HEK293 (cell line): ENCODE measurements around the gene INVS.

Experiments used
- CTCF ChIA-PET: fragments of 350-600 bp; formaldehyde crosslinking; extraction: SDS; loops from one replicate; lab custom pipeline; 2021; ENCODE audit warnings: antibody characterized with exemption; lab: Yijun Ruan, JAX
- POLR2A ChIA-PET: fragments of 300-600 bp; formaldehyde crosslinking; extraction: SDS; loops from one replicate; lab custom pipeline; 2020; ENCODE audit warnings: antibody characterized with exemption, inconsistent platforms; lab: Yijun Ruan, JAX
- H3K27ac ChIP-seq: fragments of 200-500 bp; sonication (Bioruptor generic); 2 replicates; pipeline ENCODE4 v1.5.1; 2014; ENCODE audit warnings: low read depth, low read length, control low read depth, inconsistent platforms; ENCODE audit errors: extremely low read depth
- H3K36me3 ChIP-seq, 2 experiments: fragments of 200-500 bp in 1 of 2; sonication (Bioruptor generic) in 1 of 2; 1 replicate in 1 of 2; 2 replicates in 1 of 2; pipeline ENCODE4 v1.5.1; 2014 to 2017; ENCODE audit warnings: inconsistent platforms in 2 of 2, low read length in 2 of 2; ENCODE audit not compliant: control insufficient read depth in 2 of 2, insufficient read depth in 1 of 2
- H3K4me1 ChIP-seq: fragments of 200-500 bp; sonication (Bioruptor generic); 2 replicates; pipeline ENCODE4 v1.5.1; 2014; ENCODE audit warnings: mild to moderate bottlenecking, low read length, inconsistent platforms; ENCODE audit not compliant: control insufficient read depth, insufficient read depth
- H3K4me3 ChIP-seq: 2 replicates; pipeline ENCODE4 v1.5.1; 2011; ENCODE audit warnings: low read depth, mild to moderate bottlenecking, control low read depth, low read length, moderate library complexity
- H3K9me3 ChIP-seq: fragments of 200-500 bp; sonication (Bioruptor generic); 2 replicates; pipeline ENCODE4 v1.5.1; 2014; ENCODE audit warnings: low read depth, low read length, inconsistent platforms; ENCODE audit not compliant: control insufficient read depth, insufficient read depth
- HOXD13 ChIP-seq: sonication (generic); formaldehyde crosslinking; IDR thresholded peaks from 2 replicates; pipeline ENCODE4 v1.8.0; 2022; ENCODE audit warnings: missing genetic modification reagents, borderline replicate concordance
- KLF1 ChIP-seq: fragments of 450-650 bp; formaldehyde crosslinking; IDR thresholded peaks from 2 replicates; pipeline ENCODE4 v1.5.1; 2016; ENCODE audit warnings: missing biosample characterization, missing genetic modification characterization
- KLF8 ChIP-seq: fragments of 450-650 bp; formaldehyde crosslinking; IDR thresholded peaks from 2 replicates; pipeline ENCODE4 v1.5.1; 2016; ENCODE audit warnings: missing biosample characterization, missing genetic modification characterization
- MEIS1 ChIP-seq: sonication (generic); formaldehyde crosslinking; IDR thresholded peaks from 2 replicates; pipeline ENCODE4 v1.8.1; 2022; ENCODE audit warnings: missing genetic modification reagents, mild to moderate bottlenecking, borderline replicate concordance
- PRDM1 ChIP-seq: fragments of 450-650 bp; formaldehyde crosslinking; IDR thresholded peaks from 2 replicates; pipeline ENCODE4; 2016; ENCODE audit warnings: missing biosample characterization, missing genetic modification characterization
- SETDB1 ChIP-seq: IDR thresholded peaks from one replicate; pipeline ENCODE4 v1.6.1; 2017; ENCODE audit warnings: mild to moderate bottlenecking, low read length, moderate library complexity, mixed read lengths; ENCODE audit not compliant: insufficient read length
- TRIM28 ChIP-seq: IDR thresholded peaks from 2 replicates; pipeline ENCODE4 v1.6.1; 2011; ENCODE audit warnings: low read length, control low read depth, borderline replicate concordance
- ZFP3 ChIP-seq: fragments of 450-650 bp; formaldehyde crosslinking; IDR thresholded peaks from 2 replicates; pipeline ENCODE4 v1.5.1; 2016; ENCODE audit warnings: low read depth, missing biosample characterization, missing genetic modification characterization
- ZNF157 ChIP-seq: fragments of 450-650 bp; formaldehyde crosslinking; IDR thresholded peaks from 2 replicates; pipeline ENCODE4 v1.5.1; 2016; ENCODE audit warnings: missing biosample characterization, missing genetic modification characterization
- ZNF169 ChIP-seq: fragments of 450-650 bp; formaldehyde crosslinking; IDR thresholded peaks from 2 replicates; pipeline ENCODE4 v1.5.1; 2016; ENCODE audit warnings: missing biosample characterization, missing genetic modification characterization
- ZNF248 ChIP-seq: fragments of 450-650 bp; formaldehyde crosslinking; IDR thresholded peaks from 2 replicates; pipeline ENCODE4 v1.5.1; 2017; ENCODE audit warnings: missing biosample characterization, missing genetic modification characterization
- ZNF335 ChIP-seq: fragments of 450-650 bp; formaldehyde crosslinking; conservative IDR thresholded peaks from 2 replicates; pipeline ENCODE4 v1.5.1; 2016; ENCODE audit warnings: missing biosample characterization, missing genetic modification characterization
- ZNF350 ChIP-seq: fragments of 450-650 bp; formaldehyde crosslinking; IDR thresholded peaks from 2 replicates; pipeline ENCODE4 v1.5.0; 2017; ENCODE audit warnings: missing biosample characterization, mild to moderate bottlenecking, missing genetic modification characterization
- ZNF416 ChIP-seq: fragments of 450-650 bp; formaldehyde crosslinking; IDR thresholded peaks from 2 replicates; pipeline ENCODE4 v1.5.1; 2016; ENCODE audit warnings: missing biosample characterization, missing genetic modification characterization
- ZNF560 ChIP-seq: fragments of 450-650 bp; formaldehyde crosslinking; IDR thresholded peaks from 2 replicates; pipeline ENCODE4 v1.5.1; 2017; ENCODE audit warnings: missing biosample characterization, missing genetic modification characterization, borderline replicate concordance
- ZNF610 ChIP-seq: fragments of 450-650 bp; formaldehyde crosslinking; IDR thresholded peaks from 2 replicates; pipeline ENCODE4 v1.5.1; 2016; ENCODE audit warnings: missing biosample characterization, missing genetic modification characterization, borderline replicate concordance
- ZNF624 ChIP-seq: fragments of 450-650 bp; formaldehyde crosslinking; IDR thresholded peaks from 2 replicates; pipeline ENCODE4 v1.5.1; 2017; ENCODE audit warnings: missing biosample characterization, missing genetic modification characterization
- ZNF660 ChIP-seq: fragments of 450-650 bp; IDR thresholded peaks from 2 replicates; pipeline ENCODE4 v1.5.1; 2018; ENCODE audit warnings: missing biosample characterization, mild to moderate bottlenecking, missing genetic modification characterization
- ZNF664 ChIP-seq: fragments of 450-650 bp; formaldehyde crosslinking; IDR thresholded peaks from 2 replicates; pipeline ENCODE4 v1.5.1; 2016; ENCODE audit warnings: missing biosample characterization, missing genetic modification characterization
- ZNF670 ChIP-seq: fragments of 450-650 bp; formaldehyde crosslinking; IDR thresholded peaks from 2 replicates; pipeline ENCODE4 v1.5.1; 2016; ENCODE audit warnings: missing biosample characterization, missing genetic modification characterization, low read depth
- ZNF707 ChIP-seq: fragments of 450-650 bp; formaldehyde crosslinking; IDR thresholded peaks from 2 replicates; pipeline ENCODE4 v1.5.1; 2016; ENCODE audit warnings: missing biosample characterization, missing genetic modification characterization
- ZNF785 ChIP-seq: fragments of 450-650 bp; formaldehyde crosslinking; IDR thresholded peaks from 2 replicates; pipeline ENCODE4 v1.5.1; 2016; ENCODE audit warnings: missing biosample characterization, missing genetic modification characterization
- TF ChIP-seq, protein P1 (sequence below): fragments of 450-650 bp; formaldehyde crosslinking; IDR thresholded peaks from 2 replicates; pipeline ENCODE4; 2016; ENCODE audit warnings: missing biosample characterization, missing genetic modification characterization
- TF ChIP-seq, protein P2 (sequence below): fragments of 450-650 bp; formaldehyde crosslinking; IDR thresholded peaks from 2 replicates; pipeline ENCODE4 v1.5.1; 2016; ENCODE audit warnings: missing biosample characterization, missing genetic modification characterization
- TF ChIP-seq, protein P3 (sequence below): fragments of 450-650 bp; formaldehyde crosslinking; IDR thresholded peaks from 2 replicates; pipeline ENCODE4 v1.5.1; 2016; ENCODE audit warnings: missing biosample characterization, missing genetic modification characterization

INVS gene

DNA sequence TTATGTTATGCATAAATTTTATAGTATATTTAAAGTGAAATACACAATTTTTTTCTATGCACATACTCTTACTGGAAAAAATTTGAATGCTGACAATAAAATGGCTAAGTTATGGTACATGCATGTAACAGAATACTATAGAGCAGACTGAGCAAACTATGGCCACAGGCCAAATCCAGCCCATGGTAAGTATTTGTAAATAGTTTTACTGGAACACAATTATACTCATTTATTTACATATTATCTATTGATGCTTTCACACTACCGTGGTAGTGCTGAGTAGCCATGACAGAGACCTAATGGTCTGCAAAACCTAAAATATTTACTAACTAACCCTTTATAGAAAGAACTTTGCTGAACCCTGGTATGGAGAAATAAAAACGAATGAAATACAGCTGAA is 208.0 kb downstream of the INVS start:
- H3K4me1 ChIP-seq = no peaks in the 10 kb centered on the region
- no peak overlapping the region for H3K27ac ChIP-seq
- peaks cover 9 to 90% of the 10 kb centered on the region in 2 experiments for H3K36me3 ChIP-seq
- POLR2A ChIA-PET = no interaction called here
- no peaks in the 10 kb centered on the region for H3K9me3 ChIP-seq
- CTCF ChIA-PET = no interaction called here
- no peak overlapping the region for H3K4me3 ChIP-seq
- TF ChIP-seq ZNF416 (tag by site-specific recombination) (no peak), ZNF169 (tag by site-specific recombination) (no peak), ZFP3 (tag by site-specific recombination) (no peak), ZNF664 (tag by site-specific recombination) (no peak), ZNF624 (tag by site-specific recombination) (no peak), ZNF785 (no peak), ZNF560 (no peak), KLF1 (tag by site-specific recombination) (no peak), ZNF707 (tag by site-specific recombination) (no peak), HOXD13 (CRISPR knock-in tag) (no peak), SETDB1 (no peak), ZNF350 (tag by site-specific recombination) (no peak)
- TF ChIP-seq, protein P1, sequence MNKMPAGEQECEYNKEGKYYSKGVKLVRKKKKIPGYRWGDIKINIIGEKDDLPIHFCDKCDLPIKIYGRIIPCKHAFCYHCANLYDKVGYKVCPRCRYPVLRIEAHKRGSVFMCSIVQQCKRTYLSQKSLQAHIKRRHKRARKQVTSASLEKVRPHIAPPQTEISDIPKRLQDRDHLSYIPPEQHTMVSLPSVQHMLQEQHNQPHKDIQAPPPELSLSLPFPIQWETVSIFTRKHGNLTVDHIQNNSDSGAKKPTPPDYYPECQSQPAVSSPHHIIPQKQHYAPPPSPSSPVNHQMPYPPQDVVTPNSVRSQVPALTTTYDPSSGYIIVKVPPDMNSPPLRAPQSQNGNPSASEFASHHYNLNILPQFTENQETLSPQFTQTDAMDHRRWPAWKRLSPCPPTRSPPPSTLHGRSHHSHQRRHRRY = no peak
- TF ChIP-seq, all 188 proteins: peak for 0

DNA sequence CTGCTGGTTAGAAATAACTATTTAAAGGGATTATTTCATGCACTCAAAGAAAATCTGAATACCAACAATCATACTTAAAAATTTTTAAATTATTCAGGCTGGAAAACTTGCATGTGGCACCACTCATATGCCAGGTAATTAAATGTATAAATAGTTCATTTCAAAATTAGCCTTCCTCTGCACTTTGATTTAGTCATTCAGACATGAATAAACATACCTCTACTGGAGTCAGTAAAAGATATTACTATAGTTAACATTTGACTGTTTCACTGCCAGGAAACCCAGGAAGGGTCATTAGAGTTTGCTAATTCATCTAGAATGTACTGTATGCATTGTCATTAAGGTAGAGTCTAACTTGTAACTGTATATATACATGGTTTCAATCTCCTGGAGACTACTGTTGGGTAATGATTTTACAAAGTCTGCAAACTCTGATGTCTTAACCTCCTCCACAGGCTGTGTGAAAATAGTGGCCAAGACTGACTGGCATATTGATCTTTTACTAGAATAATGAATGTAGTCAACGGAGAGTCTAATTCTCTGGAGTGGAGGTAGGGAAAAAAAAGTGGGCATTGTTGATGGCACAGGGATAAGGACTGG is 210.0 kb downstream of the INVS start:
- no peak overlapping the region for H3K4me3 ChIP-seq
- no peak for TF ChIP-seq TRIM28
- TF ChIP-seq, protein P2, sequence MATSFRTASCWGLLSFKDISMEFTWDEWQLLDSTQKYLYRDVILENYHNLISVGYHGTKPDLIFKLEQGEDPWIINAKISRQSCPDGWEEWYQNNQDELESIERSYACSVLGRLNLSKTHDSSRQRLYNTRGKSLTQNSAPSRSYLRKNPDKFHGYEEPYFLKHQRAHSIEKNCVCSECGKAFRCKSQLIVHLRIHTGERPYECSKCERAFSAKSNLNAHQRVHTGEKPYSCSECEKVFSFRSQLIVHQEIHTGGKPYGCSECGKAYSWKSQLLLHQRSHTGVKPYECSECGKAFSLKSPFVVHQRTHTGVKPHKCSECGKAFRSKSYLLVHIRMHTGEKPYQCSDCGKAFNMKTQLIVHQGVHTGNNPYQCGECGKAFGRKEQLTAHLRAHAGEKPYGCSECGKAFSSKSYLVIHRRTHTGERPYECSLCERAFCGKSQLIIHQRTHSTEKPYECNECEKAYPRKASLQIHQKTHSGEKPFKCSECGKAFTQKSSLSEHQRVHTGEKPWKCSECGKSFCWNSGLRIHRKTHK (tag by site-specific recombination) = no peak
- ChIA-PET POLR2A (no interaction called here), CTCF (no interaction called here)
- peaks cover 6 to 80% of the 10 kb centered on the region in 2 experiments; a peak in 2 of 3 replicates for H3K36me3 ChIP-seq
- H3K9me3 ChIP-seq = no peaks in the 10 kb centered on the region
- H3K27ac ChIP-seq = no peak overlapping the region
- no peaks in the 10 kb centered on the region for H3K4me1 ChIP-seq

DNA sequence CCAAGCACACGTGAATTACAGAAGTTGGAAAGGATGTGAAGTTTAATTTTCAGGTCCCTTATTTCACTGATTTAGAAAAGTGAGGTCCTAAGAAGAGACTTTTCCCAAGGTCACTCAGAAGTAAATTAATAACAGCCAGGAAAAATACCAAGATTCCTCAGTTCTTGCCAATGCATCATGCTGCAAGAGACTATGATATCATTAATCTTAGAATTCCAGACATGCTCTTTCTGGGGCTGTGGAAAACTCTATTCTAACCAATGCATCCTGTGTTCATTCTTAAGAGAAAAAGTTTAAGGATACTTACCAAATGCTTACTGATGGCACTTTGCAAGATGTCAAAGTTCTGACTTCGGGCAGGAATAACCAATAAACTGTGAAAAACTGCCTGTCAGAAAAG is 210.9 kb downstream of the INVS start:
- POLR2A ChIA-PET = no interaction called here
- no peaks in the 10 kb centered on the region for H3K4me1 ChIP-seq
- CTCF ChIA-PET = no interaction called here
- H3K4me3 ChIP-seq = no peak overlapping the region
- TF ChIP-seq ZNF248 (tag by site-specific recombination) (no peak), ZNF335 (tag by site-specific recombination) (no peak)
- H3K36me3 ChIP-seq = peaks cover 3 to 78% of the 10 kb centered on the region in 2 experiments; a peak in 2 of 3 replicates
- H3K27ac ChIP-seq = no peak overlapping the region
- H3K9me3 ChIP-seq = no peaks in the 10 kb centered on the region

DNA sequence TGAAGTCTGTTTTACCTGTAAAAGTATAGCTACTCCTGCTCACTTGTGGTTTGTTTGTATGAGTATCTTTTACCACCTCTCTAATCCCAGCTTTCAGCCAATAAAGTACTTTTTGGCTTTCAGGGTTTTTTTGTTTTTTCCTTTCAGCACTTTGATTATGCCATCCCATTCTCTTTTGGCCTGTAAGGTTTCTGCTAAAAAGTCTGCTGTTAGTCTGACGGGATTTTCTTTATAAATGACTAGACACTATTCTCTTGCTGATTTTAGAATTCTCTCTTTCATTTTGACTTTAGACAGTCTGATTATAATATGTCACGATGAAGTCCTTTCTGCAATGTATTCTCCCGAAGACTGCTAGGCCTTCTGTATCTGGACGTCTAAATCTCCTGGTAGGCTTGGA is 216.5 kb downstream of the INVS start:
- Histone ChIP-seq H3K36me3 (peaks cover 10 to 69% of the 10 kb centered on the region in 2 experiments), H3K27ac (no peak overlapping the region), H3K4me1 (no peaks in the 10 kb centered on the region), H3K9me3 (no peaks in the 10 kb centered on the region), H3K4me3 (no peak overlapping the region)
- ChIA-PET POLR2A (no interaction called here), CTCF (interaction anchor here (0.7 to 1.0 kb wide), 2 partner anchors 8 to 1028 kb away, joined by 3 to 6 read pairs; no protein-coding TSS in a partner anchor)
- TF ChIP-seq, protein P3, sequence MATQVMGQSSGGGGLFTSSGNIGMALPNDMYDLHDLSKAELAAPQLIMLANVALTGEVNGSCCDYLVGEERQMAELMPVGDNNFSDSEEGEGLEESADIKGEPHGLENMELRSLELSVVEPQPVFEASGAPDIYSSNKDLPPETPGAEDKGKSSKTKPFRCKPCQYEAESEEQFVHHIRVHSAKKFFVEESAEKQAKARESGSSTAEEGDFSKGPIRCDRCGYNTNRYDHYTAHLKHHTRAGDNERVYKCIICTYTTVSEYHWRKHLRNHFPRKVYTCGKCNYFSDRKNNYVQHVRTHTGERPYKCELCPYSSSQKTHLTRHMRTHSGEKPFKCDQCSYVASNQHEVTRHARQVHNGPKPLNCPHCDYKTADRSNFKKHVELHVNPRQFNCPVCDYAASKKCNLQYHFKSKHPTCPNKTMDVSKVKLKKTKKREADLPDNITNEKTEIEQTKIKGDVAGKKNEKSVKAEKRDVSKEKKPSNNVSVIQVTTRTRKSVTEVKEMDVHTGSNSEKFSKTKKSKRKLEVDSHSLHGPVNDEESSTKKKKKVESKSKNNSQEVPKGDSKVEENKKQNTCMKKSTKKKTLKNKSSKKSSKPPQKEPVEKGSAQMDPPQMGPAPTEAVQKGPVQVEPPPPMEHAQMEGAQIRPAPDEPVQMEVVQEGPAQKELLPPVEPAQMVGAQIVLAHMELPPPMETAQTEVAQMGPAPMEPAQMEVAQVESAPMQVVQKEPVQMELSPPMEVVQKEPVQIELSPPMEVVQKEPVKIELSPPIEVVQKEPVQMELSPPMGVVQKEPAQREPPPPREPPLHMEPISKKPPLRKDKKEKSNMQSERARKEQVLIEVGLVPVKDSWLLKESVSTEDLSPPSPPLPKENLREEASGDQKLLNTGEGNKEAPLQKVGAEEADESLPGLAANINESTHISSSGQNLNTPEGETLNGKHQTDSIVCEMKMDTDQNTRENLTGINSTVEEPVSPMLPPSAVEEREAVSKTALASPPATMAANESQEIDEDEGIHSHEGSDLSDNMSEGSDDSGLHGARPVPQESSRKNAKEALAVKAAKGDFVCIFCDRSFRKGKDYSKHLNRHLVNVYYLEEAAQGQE (tag by site-specific recombination) = no peak
- TF ChIP-seq KLF8 (tag by site-specific recombination) (no peak), PRDM1 (tag by site-specific recombination) (no peak), ZNF660 (tag by site-specific recombination) (no peak), ZNF670 (no peak), ZNF610 (tag by site-specific recombination) (no peak), ZNF157 (tag by site-specific recombination) (no peak), MEIS1 (CRISPR knock-in tag) (no peak)
